Fibroblast of skin of left biceps (primary cell): ENCODE results near the gene INVS.
"Not testable (repeated sequence)": the region's sequence is repeated elsewhere in the genome, so short reads cannot be mapped to it uniquely, and the experiment has no call there.

Source experiments
- DNase-seq, 2 experiments: peaks; one replicate each; pipeline ENCODE4 v3.0.0-alpha.2; 2013; ENCODE audit warnings: low read depth in 2 of 2

The INVS gene

DNA sequence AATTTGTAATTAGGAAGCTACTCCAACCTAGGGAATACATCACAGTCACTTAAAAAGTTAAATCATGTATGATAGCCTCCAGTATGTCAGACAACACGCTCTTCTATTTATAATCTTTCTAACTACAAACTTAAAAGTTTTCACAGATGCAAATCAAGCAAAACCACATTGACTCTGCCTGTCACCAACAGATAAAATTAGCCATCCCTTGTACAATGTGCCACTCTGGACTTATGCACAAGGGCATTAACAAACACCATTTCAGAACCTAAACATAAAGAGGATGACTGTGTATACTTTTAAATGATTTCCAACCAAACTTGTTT is 15.0 kb upstream of the INVS start:
- DNase-seq = no peak

DNA sequence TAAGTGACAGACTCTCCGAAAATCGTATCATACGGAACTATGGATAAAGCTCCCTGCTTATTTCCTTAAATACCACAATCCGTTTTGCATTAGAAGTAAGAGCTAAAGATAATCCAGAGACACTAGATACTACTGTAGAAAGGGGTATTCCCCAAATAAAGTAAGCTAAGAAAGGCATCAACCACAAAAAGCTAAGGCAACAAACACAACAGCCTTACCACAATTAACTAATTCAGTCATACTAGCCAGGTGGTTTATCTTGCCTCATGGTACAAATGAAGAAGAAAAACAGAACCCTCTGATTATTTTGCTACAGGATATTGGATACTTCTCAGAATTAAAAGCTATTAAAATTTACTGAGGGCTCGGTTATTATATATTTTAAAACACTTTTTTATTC is 14.3 kb upstream of the INVS start:
- DNase-seq = no peak

DNA sequence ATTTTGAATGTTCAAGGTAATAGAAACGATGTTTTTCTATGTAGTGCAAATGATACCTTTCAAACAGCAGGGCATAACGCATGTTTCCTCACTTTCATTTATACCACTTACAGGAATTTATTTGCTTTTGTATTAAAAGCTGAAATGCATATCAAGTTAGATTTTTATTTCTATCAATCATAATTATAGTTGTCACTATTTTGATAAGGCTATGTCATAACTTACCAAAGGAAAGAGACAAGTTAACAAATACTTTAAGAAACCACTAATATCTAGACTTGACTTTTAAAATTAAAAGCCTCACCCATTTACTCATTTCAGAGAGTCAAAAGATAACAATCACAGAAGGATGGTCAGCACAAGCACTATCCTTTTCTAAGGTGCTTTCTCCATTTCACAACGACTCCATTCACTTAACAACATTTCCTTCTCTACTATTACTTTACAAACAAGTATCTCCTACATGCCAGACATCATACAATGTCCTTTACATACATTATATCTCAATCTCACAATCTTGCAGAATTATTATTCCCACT is 12.9 kb upstream of the INVS start:
- no peak for DNase-seq

DNA sequence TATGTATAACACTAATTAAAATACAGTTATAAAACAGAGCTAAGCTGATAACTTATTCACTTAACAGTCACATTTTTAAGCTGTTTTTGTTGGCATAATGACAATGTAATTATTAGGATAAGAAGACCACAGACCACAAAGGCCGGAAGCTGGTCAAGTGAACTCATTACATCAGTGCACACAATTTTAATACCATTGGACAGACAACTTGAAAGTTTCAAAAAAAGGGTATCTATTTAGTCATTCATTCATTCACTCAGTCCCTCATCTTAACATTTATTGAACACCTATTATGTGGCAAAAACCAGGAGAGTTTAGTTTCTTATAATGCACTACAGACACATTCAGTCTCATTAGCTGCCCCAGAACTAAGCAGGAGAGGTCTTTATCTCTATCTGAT is 11.8 kb upstream of the INVS start:
- no peak for DNase-seq

DNA sequence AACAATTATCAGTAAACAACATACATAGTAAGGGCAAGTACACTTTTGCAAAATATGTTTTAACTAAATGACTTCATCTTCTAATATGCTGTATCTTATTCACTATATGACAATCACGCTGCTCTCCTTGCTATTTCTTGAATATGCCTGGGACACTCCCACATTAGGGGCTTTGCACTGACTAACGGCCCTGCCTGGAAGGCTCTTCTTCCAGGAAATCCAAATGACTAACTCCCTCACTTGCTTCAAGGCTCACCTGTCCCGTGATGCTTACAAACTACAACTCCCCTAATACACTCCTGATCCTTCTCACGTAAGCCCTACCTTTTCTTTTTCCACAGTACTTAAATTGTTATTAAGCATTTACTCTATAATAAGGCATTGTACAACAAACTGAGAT is 10.8 kb upstream of the INVS start:
- no peak for DNase-seq

DNA sequence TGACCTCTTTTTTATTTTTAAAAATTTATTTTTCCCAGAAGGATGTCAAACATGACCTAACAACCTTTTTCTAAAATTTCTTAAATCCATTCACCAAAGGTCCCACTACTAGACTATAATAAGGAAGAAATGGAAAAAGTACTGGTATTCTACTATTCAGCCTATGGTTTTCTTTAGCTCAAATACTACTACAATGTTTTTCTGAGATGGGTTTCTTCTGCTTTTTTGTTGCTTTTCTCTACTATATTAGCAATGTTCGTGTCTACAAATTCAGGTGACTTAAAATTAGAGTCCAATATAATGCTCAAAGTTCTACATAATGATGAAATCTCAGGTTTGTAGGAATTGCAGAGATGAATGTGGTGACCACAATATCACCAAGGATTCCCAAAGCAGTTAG is 8.2 kb upstream of the INVS start:
- no peak for DNase-seq

DNA sequence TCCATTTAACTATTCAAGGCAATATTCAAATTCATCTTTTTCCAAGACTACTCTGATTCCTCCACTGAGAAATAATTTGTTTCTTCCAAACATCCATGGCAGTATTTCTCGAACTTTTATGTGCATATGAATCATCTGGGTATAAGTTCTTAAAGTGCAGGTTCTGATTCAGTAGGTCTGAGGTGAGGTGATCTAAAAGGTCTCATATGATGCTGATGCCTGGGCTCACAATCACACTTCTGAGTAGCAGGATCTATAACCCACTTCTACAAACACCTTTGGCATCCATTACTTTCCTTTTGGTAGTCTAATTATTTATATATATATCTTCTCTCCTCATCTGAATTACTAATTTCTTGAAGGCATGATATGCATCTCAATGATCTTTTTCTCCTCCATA is 7.4 kb upstream of the INVS start:
- DNase-seq = no peak

DNA sequence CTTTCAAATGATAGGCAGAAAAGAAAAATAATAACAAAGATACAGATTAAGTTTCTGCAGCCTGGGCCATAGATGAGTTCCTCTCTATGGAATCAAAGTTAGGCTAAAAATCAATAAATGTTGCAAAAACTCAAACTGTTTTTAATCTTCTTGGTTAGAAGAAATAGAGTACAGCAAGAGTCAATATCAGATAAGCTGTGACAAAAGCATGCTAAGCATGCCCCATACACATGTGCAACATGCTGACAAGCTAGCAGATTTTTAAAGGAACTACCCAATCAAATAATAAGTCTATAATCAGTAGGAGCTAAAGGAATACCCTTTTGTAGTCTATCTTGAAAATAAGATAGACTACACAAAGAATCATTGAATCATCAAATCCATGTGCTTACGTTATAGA is 7.0 kb upstream of the INVS start:
- no peak for DNase-seq

DNA sequence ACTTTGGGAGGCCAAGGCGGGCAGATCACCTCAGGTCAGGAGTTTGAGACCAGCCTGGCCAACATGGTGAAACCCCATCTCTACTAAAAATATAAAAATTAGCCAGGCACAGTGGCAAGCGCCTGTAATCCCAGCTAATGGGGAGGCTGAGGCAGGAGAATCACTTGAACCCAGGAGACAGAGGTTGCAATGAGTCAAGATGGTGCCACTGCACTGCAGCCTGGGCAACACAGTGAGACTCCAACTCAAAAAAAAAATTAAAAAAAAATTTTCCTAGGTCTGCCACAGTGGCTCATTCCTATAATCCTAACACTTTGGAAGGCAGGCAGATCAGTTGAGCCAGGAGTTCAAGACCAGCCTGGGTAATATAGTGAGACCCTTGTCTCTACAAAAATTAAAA is 4.6 kb upstream of the INVS start:
- not testable (repeated sequence) for DNase-seq

DNA sequence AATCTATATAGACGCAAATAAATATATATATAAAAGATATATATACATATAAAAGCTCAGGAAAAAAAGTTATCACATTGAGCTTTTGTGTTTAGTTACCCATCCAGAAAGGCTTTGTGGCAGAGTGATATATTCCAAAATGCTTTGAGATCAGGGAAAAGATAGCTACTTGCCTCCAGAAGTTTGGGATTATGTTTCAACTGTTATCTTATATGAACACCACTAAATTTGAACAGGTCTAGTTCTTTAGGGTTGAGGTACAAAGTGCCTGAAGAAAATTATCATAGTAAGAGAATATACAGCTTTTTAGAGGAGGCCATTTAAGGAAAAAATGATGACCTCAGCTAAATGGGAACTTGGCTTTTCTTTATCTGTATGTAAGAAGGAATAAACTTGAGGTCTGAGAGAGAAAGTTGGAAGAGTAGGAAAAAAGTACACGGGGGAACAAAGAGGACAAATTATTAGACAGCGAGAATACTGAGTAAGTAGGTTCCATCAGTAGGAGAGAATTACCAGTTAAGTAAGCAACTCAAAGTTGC is 2.6 kb upstream of the INVS start:
- no peak for DNase-seq

DNA sequence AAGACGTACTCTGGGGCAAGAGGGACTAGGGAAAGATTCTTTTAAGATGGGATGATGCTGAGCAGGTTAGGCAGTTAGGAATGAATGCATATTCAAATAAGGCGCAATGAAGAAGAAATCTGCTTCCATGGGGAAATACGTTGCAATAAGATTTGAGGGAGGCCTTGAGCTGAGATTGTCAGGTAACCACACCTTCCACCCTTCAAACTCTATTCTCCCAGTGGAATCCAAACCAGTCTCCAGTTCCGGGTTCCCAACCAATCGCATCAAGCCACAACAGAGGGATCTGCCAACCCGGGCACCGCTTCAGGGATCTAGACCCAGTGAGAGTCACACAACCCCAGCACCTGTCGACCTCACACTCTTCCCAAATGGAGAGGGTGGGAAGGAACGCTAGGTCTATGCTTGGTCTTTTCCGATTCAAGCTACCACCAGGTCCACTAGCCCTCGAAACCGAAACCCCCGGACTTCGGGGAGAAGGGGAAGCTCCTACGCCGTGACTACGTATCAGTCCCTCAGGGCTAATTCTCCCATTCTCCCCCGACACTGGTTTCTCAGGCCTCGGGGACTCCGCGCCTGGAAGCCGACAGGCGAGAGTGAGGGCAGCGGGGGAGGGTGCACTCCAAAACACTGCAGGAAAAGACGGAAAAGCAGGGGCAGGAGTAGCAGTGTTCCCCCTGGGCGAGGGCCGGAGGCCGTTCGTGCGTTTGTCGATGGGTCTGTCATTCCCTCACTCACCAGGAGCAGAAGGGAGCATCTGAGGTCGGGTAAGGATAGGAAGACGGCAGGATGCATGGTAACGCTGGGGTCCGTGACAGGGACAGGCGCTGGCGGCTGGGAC is 777 bp upstream of the INVS start:
- DNase-seq = no peak

DNA sequence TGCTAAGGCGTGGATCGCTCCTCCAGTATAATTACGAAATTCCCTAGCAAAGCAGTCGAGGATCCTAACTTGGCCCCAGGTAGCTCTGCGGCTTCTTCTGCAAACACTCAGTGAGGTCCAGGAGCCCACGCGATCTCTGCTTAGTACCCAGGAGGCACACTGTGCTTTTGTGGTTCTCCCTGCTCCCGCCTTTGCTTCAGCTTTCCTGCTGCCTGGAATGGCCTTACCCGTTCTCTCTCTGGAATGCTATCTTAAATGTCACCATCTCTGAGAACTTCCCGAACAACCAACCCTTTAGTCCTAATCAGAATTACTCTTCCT is 639 bp downstream of the INVS start:
- no peak for DNase-seq

DNA sequence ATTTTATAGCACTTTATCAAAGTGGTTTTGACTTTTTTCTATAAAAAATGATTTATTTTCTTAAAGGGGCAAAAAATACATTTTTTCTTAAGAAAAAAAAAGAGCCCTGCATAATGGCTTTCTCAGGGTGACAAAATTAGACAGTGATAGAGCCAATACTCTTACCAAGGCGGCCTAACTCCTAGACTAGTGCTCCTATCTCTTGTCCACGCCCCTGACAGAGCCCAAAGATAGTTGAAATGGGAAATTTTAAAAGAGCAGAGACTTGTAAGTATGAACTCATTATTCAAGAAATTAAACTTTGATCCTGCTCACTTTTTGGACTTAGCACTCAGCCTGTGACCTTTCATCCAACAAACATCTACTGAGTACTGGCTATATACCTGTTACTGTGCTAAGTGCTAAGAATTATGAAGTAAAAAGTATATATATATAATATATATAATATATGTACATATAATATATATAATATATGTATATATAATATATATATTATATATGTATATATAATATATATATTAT is 1.2 kb downstream of the INVS start:
- no peak for DNase-seq

DNA sequence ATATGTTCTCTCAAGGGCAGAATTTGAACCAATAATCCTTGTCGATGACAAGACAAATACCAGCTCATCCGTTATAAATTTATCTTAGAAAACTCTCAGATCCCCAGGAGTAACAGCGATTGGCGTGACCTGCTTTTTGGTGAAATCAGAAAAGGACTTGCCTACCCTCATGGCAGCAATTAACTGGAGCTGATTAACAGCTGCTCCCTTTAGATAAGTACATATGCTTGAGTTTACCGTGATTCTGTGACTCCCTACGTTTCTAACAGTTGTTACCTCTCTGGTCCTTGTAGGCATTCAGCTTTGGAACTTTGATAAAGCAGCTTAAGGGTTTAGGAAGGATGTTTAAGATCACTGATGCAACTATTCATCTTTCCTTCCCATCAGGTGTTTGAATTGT is 2.6 kb downstream of the INVS start:
- no peak for DNase-seq

DNA sequence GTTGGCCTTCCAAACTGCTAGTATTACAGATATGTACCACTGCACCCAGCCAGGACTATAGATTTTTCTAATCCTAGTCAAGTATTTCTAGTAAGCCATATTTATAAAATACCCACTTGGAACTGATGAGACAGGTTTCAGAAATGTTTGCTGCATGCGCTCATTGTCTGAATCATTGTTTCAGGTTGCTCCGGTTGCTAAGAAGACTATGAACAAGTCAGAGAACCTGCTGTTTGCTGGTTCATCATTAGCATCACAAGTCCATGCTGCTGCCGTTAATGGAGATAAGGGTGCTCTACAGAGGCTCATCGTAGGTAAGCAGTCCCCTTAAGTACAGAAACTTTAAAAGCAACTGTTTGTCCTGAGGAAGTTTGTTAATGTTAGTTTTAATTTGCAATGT is 5.3 kb downstream of the INVS start:
- DNase-seq = no peak

DNA sequence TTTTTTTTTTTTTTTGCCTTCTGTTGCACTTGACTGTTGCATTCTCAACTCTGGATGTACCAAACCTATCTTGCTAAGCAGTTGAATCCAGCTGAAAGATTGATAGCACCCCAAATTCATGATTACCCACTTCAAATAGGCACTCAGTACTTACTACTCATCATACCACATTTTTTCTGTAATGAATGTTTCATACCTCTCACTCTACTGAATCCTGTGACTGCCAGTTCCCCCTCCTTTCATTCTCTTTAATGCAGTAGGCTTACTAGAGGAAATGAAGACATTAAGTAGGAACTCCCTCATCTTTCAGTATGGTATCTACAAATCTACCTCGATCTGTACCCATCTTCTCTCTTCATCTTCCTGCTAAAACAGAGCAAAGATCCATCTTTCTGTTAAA is 6.8 kb downstream of the INVS start:
- no peak for DNase-seq

DNA sequence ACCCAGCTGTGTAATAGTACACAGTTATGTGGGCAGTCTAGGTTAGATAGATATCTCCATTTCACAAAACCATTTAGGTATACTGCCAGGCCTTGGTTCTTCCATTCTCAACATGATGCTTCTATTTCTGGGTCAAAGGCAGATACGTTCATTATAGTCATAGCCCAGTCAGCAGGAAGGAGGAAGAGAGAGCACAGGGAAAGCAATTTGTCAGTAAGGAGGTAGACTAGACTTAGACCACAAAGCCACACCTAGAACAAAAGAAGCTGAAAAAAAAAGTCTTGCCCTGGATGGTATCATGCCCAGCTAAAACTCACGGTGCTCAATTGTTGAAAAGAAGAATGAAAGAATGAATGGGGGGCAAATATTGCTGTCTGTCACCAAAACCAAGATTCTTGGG is 7.6 kb downstream of the INVS start:
- no peak for DNase-seq

DNA sequence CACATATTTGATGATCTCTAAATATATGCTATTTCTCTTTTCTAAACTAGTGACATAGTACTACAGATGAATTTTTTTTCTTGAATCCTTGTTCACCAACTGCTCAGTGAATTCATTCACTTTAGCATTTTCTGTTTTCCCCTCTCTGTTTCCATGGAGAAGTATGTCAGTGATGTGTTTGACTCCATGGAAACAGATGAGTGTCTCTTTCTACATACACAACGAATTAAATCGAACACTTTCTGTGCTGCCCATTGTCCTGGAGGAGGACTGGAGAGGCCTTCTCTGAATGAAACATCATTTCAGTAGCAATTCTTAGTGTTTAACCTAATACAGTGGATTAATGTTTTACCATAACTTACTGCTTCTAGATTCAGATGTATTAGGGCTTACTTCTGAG is 9.5 kb downstream of the INVS start:
- DNase-seq = no peak

DNA sequence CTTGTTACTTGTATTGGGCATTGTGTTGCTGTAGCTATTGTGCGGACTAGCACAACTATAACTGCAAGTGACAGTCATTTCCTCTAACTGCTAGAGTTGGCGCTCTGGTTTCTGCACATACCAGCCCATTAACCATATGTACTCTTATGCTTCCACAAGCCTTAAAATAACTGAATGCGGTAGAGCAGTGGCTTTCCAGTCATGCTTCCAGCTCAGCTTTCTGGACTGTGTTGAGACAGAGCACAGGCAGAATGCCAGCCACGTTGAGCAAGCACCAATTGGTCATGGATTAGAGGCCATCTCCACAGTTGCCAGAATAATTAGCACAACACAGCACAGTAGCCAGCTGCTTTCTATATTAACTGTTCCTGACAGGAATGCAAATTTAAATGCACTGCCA is 12.2 kb downstream of the INVS start:
- DNase-seq = peak; percentile 90 to 91

DNA sequence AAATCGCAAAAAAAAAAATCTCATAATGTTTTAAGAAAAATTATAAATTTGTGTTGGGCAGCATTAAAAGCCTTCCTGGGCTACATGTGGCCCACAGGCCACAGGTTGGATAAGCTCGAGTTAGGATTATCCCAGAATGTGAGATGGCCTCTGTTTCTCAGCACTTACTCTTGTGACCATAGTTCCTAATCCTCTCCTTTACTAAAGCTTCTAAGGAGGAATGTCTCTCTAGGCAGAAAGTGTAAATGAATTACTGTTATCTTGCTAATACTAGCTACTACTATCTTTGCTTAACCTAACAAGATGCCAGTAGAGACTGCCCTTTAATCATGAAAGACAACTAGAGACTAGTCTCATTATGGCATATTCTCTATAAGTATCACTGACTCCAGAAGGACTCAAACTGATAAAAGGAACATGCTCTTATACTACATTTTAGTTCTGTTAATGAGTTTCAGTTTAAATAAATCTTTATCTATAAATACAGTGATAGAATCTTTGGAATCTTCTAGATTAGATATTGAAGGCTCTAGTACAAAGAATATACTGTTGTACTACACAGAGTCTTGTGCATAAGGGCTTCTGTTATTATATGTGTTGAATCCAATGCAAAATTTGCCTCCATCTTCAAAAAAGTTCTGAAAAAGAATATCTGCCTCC is 13.8 kb downstream of the INVS start:
- DNase-seq = no peak

DNA sequence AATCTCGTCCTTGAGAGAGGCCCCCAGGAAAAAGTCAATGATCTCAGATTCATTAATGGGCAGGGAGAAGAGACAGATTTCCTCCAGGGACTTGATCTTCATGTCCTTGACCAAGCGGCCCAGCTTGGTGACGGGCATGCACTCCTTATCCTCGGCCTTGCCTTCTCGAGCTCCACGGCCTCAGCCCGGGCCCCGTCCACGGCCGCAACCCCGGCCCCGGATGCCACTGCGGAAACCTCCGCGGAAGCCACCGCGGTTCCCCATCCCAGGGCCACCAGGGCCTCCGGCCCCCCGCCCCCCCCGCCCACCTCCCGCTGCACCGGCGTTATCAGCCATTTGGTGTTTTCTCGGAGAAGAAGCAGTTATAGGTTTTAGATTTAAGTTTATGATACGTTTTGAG is 18.3 kb downstream of the INVS start:
- no peak for DNase-seq

DNA sequence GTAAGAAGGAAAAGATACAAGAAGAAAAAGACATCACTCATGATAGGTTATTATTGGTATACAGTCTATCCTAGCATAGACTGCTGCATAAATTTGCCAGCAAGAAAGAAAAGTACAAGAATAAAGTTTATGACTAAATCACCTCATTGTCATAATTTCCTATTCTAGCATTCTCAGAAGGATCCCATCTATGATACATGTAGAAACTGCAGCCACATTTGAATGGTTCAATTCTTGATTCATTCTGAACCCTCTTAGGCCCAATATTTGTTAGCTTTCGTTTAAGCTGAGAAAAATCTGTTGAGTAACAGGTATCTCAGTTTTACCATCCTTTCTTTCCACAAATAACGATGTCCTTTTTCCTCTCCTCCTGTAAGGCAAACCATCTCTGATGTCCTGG is 21.2 kb downstream of the INVS start:
- DNase-seq = no peak

DNA sequence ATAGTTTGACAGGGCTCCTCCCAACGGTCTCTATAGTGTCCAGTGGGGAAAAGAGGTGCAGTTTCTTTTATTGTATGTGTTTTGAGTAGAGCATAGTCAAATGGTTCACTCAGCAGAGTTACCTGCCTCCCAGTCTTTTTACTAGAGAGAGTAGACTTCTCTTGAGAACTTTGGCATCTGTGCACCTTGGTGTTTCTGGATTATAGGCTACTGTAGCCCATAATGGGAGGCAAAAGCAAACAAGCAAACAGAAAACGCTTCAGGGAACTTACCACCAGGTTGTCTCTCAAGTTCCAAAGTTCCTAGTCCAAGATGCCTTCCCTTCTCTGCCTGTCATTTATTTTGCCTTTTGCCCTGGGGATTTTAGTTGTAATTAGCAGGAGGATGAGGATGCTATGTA is 26.2 kb downstream of the INVS start:
- DNase-seq = no peak
